HEK293 (cell line): ENCODE data around the gene CDK2AP2.
A peak's percentile ranks its signal among the peaks of the same experiment; 100 is the strongest.

Source experiments
- CTCF ChIA-PET: fragments of 350-600 bp; formaldehyde crosslinking; extraction: SDS; loops from one replicate; lab custom pipeline; 2021; ENCODE audit warnings: antibody characterized with exemption; lab: Yijun Ruan, JAX
- POLR2A ChIA-PET: fragments of 300-600 bp; formaldehyde crosslinking; extraction: SDS; loops from one replicate; lab custom pipeline; 2020; ENCODE audit warnings: antibody characterized with exemption, inconsistent platforms; lab: Yijun Ruan, JAX
- H3K27ac ChIP-seq: fragments of 200-500 bp; sonication (Bioruptor generic); 2 replicates; pipeline ENCODE4 v1.5.1; 2014; ENCODE audit warnings: low read depth, low read length, control low read depth, inconsistent platforms; ENCODE audit errors: extremely low read depth
- H3K36me3 ChIP-seq, 2 experiments: fragments of 200-500 bp in 1 of 2; sonication (Bioruptor generic) in 1 of 2; 1 replicate in 1 of 2; 2 replicates in 1 of 2; pipeline ENCODE4 v1.5.1; 2014 to 2017; ENCODE audit warnings: inconsistent platforms in 2 of 2, low read length in 2 of 2; ENCODE audit not compliant: control insufficient read depth in 2 of 2, insufficient read depth in 1 of 2
- H3K4me1 ChIP-seq: fragments of 200-500 bp; sonication (Bioruptor generic); 2 replicates; pipeline ENCODE4 v1.5.1; 2014; ENCODE audit warnings: mild to moderate bottlenecking, low read length, inconsistent platforms; ENCODE audit not compliant: control insufficient read depth, insufficient read depth
- H3K4me3 ChIP-seq: 2 replicates; pipeline ENCODE4 v1.5.1; 2011; ENCODE audit warnings: low read depth, mild to moderate bottlenecking, control low read depth, low read length, moderate library complexity
- H3K9me3 ChIP-seq: fragments of 200-500 bp; sonication (Bioruptor generic); 2 replicates; pipeline ENCODE4 v1.5.1; 2014; ENCODE audit warnings: low read depth, low read length, inconsistent platforms; ENCODE audit not compliant: control insufficient read depth, insufficient read depth
- AEBP2 ChIP-seq: fragments of 450-650 bp; formaldehyde crosslinking; IDR thresholded peaks from 2 replicates; pipeline ENCODE4 v1.5.1; 2016; ENCODE audit warnings: missing biosample characterization, missing genetic modification characterization, borderline replicate concordance
- EGR2 ChIP-seq: fragments of 450-650 bp; formaldehyde crosslinking; IDR thresholded peaks from 2 replicates; pipeline ENCODE4 v1.5.1; 2016; ENCODE audit warnings: low read depth, missing biosample characterization, missing genetic modification characterization
- GLI4 ChIP-seq: fragments of 450-650 bp; formaldehyde crosslinking; IDR thresholded peaks from 2 replicates; pipeline ENCODE4 v1.5.1; 2016; ENCODE audit warnings: missing biosample characterization, missing genetic modification characterization
- HIC1 ChIP-seq: fragments of 450-650 bp; formaldehyde crosslinking; IDR thresholded peaks from 2 replicates; pipeline ENCODE4 v1.5.1; 2016; ENCODE audit warnings: missing biosample characterization, missing genetic modification characterization
- KLF8 ChIP-seq: fragments of 450-650 bp; formaldehyde crosslinking; IDR thresholded peaks from 2 replicates; pipeline ENCODE4 v1.5.1; 2016; ENCODE audit warnings: missing biosample characterization, missing genetic modification characterization
- PATZ1 ChIP-seq: fragments of 450-650 bp; formaldehyde crosslinking; IDR thresholded peaks from 2 replicates; pipeline ENCODE4 v1.5.1; 2016; ENCODE audit warnings: missing biosample characterization, missing genetic modification characterization
- SP2 ChIP-seq: fragments of 450-650 bp; formaldehyde crosslinking; IDR thresholded peaks from 2 replicates; pipeline ENCODE4 v1.5.1; 2016; ENCODE audit warnings: missing biosample characterization, missing genetic modification characterization
- SP3 ChIP-seq: fragments of 450-650 bp; formaldehyde crosslinking; IDR thresholded peaks from 2 replicates; pipeline ENCODE4 v1.5.1; 2016; ENCODE audit warnings: missing biosample characterization, missing genetic modification characterization
- YY2 ChIP-seq: fragments of 450-650 bp; formaldehyde crosslinking; IDR thresholded peaks from 2 replicates; pipeline ENCODE4 v1.5.1; 2016; ENCODE audit warnings: missing biosample characterization, missing genetic modification characterization
- ZBTB11 ChIP-seq: fragments of 450-650 bp; formaldehyde crosslinking; conservative IDR thresholded peaks from 2 replicates; pipeline ENCODE4 v1.5.1; 2016; ENCODE audit warnings: low read depth, missing biosample characterization, missing genetic modification characterization
- ZBTB6 ChIP-seq: fragments of 450-650 bp; formaldehyde crosslinking; IDR thresholded peaks from 2 replicates; pipeline ENCODE4 v1.5.1; 2017; ENCODE audit warnings: missing biosample characterization, missing genetic modification characterization
- ZBTB8A ChIP-seq: fragments of 450-650 bp; formaldehyde crosslinking; IDR thresholded peaks from 2 replicates; pipeline ENCODE4 v1.5.1; 2016; ENCODE audit warnings: missing biosample characterization, missing genetic modification characterization
- ZNF140 ChIP-seq: fragments of 450-650 bp; formaldehyde crosslinking; IDR thresholded peaks from 2 replicates; pipeline ENCODE4 v1.5.1; 2016; ENCODE audit warnings: missing biosample characterization, missing genetic modification characterization
- ZNF155 ChIP-seq: fragments of 450-650 bp; formaldehyde crosslinking; IDR thresholded peaks from 2 replicates; pipeline ENCODE4 v1.5.1; 2016; ENCODE audit warnings: missing biosample characterization, missing genetic modification characterization
- ZNF248 ChIP-seq: fragments of 450-650 bp; formaldehyde crosslinking; IDR thresholded peaks from 2 replicates; pipeline ENCODE4 v1.5.1; 2017; ENCODE audit warnings: missing biosample characterization, missing genetic modification characterization
- ZNF335 ChIP-seq: fragments of 450-650 bp; formaldehyde crosslinking; conservative IDR thresholded peaks from 2 replicates; pipeline ENCODE4 v1.5.1; 2016; ENCODE audit warnings: missing biosample characterization, missing genetic modification characterization
- ZNF350 ChIP-seq: fragments of 450-650 bp; formaldehyde crosslinking; IDR thresholded peaks from 2 replicates; pipeline ENCODE4 v1.5.0; 2017; ENCODE audit warnings: missing biosample characterization, mild to moderate bottlenecking, missing genetic modification characterization
- ZNF48 ChIP-seq: fragments of 450-650 bp; formaldehyde crosslinking; IDR thresholded peaks from 2 replicates; pipeline ENCODE4 v1.5.1; 2016; ENCODE audit warnings: missing biosample characterization, missing genetic modification characterization
- ZNF654 ChIP-seq: fragments of 450-650 bp; formaldehyde crosslinking; IDR thresholded peaks from 2 replicates; pipeline ENCODE4 v1.5.1; 2016; ENCODE audit warnings: low read depth, missing biosample characterization, missing genetic modification characterization
- ZNF76 ChIP-seq: fragments of 450-650 bp; formaldehyde crosslinking; IDR thresholded peaks from 2 replicates; pipeline ENCODE4; 2016; ENCODE audit warnings: low read depth, missing biosample characterization, missing genetic modification characterization, borderline replicate concordance
- ZNF768 ChIP-seq: fragments of 450-650 bp; formaldehyde crosslinking; IDR thresholded peaks from 2 replicates; pipeline ENCODE4 v1.5.1; 2018; ENCODE audit warnings: missing biosample characterization, mild to moderate bottlenecking, missing genetic modification characterization
- ZNF830 ChIP-seq: fragments of 450-650 bp; IDR thresholded peaks from 2 replicates; pipeline ENCODE4 v1.5.0; 2018; ENCODE audit warnings: missing biosample characterization, missing genetic modification characterization, low read depth, mild to moderate bottlenecking, moderate library complexity
- ZSCAN23 ChIP-seq: fragments of 450-650 bp; formaldehyde crosslinking; IDR thresholded peaks from 2 replicates; pipeline ENCODE4 v1.5.1; 2016; ENCODE audit warnings: missing biosample characterization, missing genetic modification characterization

The CDK2AP2 gene

GRCh38 chr11:67464411-67465188, 43.4 kb downstream of the CDK2AP2 start (continued):
- TF ChIP-seq PATZ1 (tag by site-specific recombination) (peak; percentile 88), HIC1 (tag by site-specific recombination) (0 out of 2 replicates have a peak, but pooled peaks have one; percentile 70), SP2 (tag by site-specific recombination) (peak; percentile 81), ZBTB6 (peak; percentile 67), ZBTB11 (tag by site-specific recombination) (peak; percentile 70), AEBP2 (tag by site-specific recombination) (no peak), KLF8 (peak; percentile 35; the same call in 1 of the 2 replicates), ZNF335 (peak; percentile 82), ZBTB8A (tag by site-specific recombination) (peak; percentile 84), EGR2 (peak; percentile 67), SP3 (tag by site-specific recombination) (peak; percentile 71), ZNF76 (tag by site-specific recombination) (0 out of 2 replicates have a peak, but pooled peaks have one; percentile 12)

- no peaks in the 10 kb centered on the region for H3K9me3 ChIP-seq
- no peaks in the 10 kb centered on the region; the same call in 1 of the 2 replicates for H3K4me1 ChIP-seq
- H3K36me3 ChIP-seq: no peaks in the 10 kb centered on the region
- peak overlapping the region; percentile 36 for H3K4me3 ChIP-seq
- POLR2A ChIA-PET: interaction anchor here (0.7 kb wide), 1 partner anchor 1238 kb away, joined by 3 read pairs; no protein-coding TSS in a partner anchor
- no peak overlapping the region for H3K27ac ChIP-seq
- CTCF ChIA-PET: no interaction called here
- TF ChIP-seq ZNF768 (tag by site-specific recombination) (no peak), YY2 (tag by site-specific recombination) (no peak), GLI4 (tag by site-specific recombination) (0 out of 2 replicates have a peak, but pooled peaks have one; percentile 8), KLF8 (0 out of 2 replicates have a peak, but pooled peaks have one; percentile 13), ZNF155 (tag by site-specific recombination) (no peak), ZNF76 (tag by site-specific recombination) (no peak), ZSCAN23 (no peak), ZNF654 (tag by site-specific recombination) (no peak), ZNF248 (tag by site-specific recombination) (no peak), ZNF830 (tag by site-specific recombination) (no peak), ZNF350 (tag by site-specific recombination) (no peak), ZBTB6 (no peak), ZNF48 (no peak), ZNF140 (tag by site-specific recombination) (no peak)
Measured at GRCh38 chr11:67463680-67464410, 44.1 kb downstream of the CDK2AP2 start.
